OCI-LY3 (cell line): ENCODE measurements around the gene APOL5.
"Not testable (repeated sequence)": the region's sequence is repeated elsewhere in the genome, so short reads cannot be mapped to it uniquely, and the experiment has no call there.

Experiments
- CTCF ChIP-seq: fragments of 200-600, 300-600 bp; sonication (generic); IDR thresholded peaks from 2 replicates; pipeline ENCODE4 v1.5.1; 2014; ENCODE audit warnings: antibody characterized with exemption, low read length, low read depth
- EZH2phosphoT487 ChIP-seq: fragments of 200-600 bp; shearing (Covaris generic); IDR thresholded peaks from 2 replicates; pipeline ENCODE4 v1.6.1; 2018; ENCODE audit warnings: antibody characterized with exemption, mixed run types, low read depth

- not testable (repeated sequence) for TF ChIP-seq CTCF, EZH2phosphoT487
Observed at GRCh38 chr22:35679492-35679891, 38.2 kb upstream of the APOL5 start.
